H1 (cell line): Measurements from ENCODE around the gene CAMKMT. TPM values are rescaled to one million over a fixed set of nuclear protein-coding genes. Genes with fewer than 3 reads are reported as not detected.
A peak's percentile ranks its signal among the peaks of the same experiment; 100 is the strongest.

Source experiments
- BCL11A ChIP-seq, 2 experiments: IDR thresholded peaks; one replicate each; pipeline ENCODE4 v1.6.1; 2011; ENCODE audit warnings: low read depth in 2 of 2, low read length in 2 of 2, mild to moderate bottlenecking in 2 of 2
- CEBPB ChIP-seq: IDR thresholded peaks from 2 replicates; pipeline ENCODE4 v1.6.1; 2012; ENCODE audit warnings: low read depth, low read length
- CHD1 ChIP-seq: IDR thresholded peaks from 2 replicates; pipeline ENCODE4 v1.6.1; 2012; ENCODE audit warnings: low read depth, low read length, improper control_type of control experiment
- CREB1 ChIP-seq: IDR thresholded peaks from 2 replicates; pipeline ENCODE4 v1.6.1; 2012; ENCODE audit warnings: inconsistent platforms
- EGR1 ChIP-seq: IDR thresholded peaks from 2 replicates; pipeline ENCODE4 v1.6.1; 2011; ENCODE audit warnings: low read depth, low read length, borderline replicate concordance
- EZH2 ChIP-seq: fragments of 200-600 bp; sonication (generic); IDR thresholded peaks from 2 replicates; pipeline ENCODE4 v1.7.1; 2012; ENCODE audit warnings: low read depth, mild to moderate bottlenecking, moderate library complexity, low read length, inconsistent platforms; ENCODE audit not compliant: severe bottlenecking
- HDAC2 ChIP-seq, 2 experiments: fragments of 300-600 bp in 1 of 2; sonication (generic) in 1 of 2; IDR thresholded peaks; 2 replicates each; pipeline ENCODE4 v1.6.1; 2011 to 2012; ENCODE audit warnings: low read depth in 2 of 2, low read length in 2 of 2, mild to moderate bottlenecking in 2 of 2, moderate library complexity in 2 of 2, borderline replicate concordance in 1 of 2, inconsistent platforms in 1 of 2
- HDAC6 ChIP-seq: IDR thresholded peaks from one replicate; pipeline ENCODE4 v1.7.1; 2012; ENCODE audit warnings: low read depth, mild to moderate bottlenecking, inconsistent platforms, low read length, moderate library complexity
- JUN ChIP-seq: IDR thresholded peaks from 2 replicates; pipeline ENCODE4 v1.6.1; 2011; ENCODE audit warnings: low read depth, mild to moderate bottlenecking, improper control_type of control experiment, low read length
- JUND ChIP-seq: IDR thresholded peaks from 2 replicates; pipeline ENCODE4 v1.6.1; 2011; ENCODE audit warnings: mild to moderate bottlenecking, improper control_type of control experiment, low read length
- KDM1A ChIP-seq: fragments of 200-600, 300-600 bp; sonication (generic); IDR thresholded peaks from 2 replicates; pipeline ENCODE4 v1.7.1; 2016; ENCODE audit warnings: mild to moderate bottlenecking, low read length, borderline replicate concordance
- KDM4A ChIP-seq: IDR thresholded peaks from one replicate; pipeline ENCODE4 v1.7.1; 2012; ENCODE audit warnings: low read depth, mild to moderate bottlenecking, moderate library complexity, low read length, inconsistent platforms; ENCODE audit not compliant: severe bottlenecking
- KDM5A ChIP-seq: fragments of 200-600 bp; IDR thresholded peaks from 2 replicates; pipeline ENCODE4 v1.7.1; 2012; ENCODE audit warnings: mild to moderate bottlenecking, low read length, inconsistent platforms, mixed read lengths
- NRF1 ChIP-seq: IDR thresholded peaks from 2 replicates; pipeline ENCODE4 v1.6.1; 2011; ENCODE audit warnings: mild to moderate bottlenecking, low read depth, low read length, improper control_type of control experiment
- POU5F1 ChIP-seq: IDR thresholded peaks from 2 replicates; pipeline ENCODE4 v1.6.1; 2011; ENCODE audit warnings: low read depth, mild to moderate bottlenecking, low read length, moderate library complexity
- RFX5 ChIP-seq: IDR thresholded peaks from 2 replicates; pipeline ENCODE4 v1.6.1; 2011; ENCODE audit warnings: low read depth, low read length, improper control_type of control experiment, borderline replicate concordance
- RXRA ChIP-seq: IDR thresholded peaks from 2 replicates; pipeline ENCODE4 v1.6.1; 2011; ENCODE audit warnings: low read depth, mild to moderate bottlenecking, low read length, moderate library complexity; ENCODE audit not compliant: insufficient read depth
- SIRT6 ChIP-seq: IDR thresholded peaks from one replicate; pipeline ENCODE4 v1.7.1; 2012; ENCODE audit warnings: low read length, inconsistent platforms
- SIX5 ChIP-seq: IDR thresholded peaks from 2 replicates; pipeline ENCODE4 v1.6.1; 2011; ENCODE audit warnings: mild to moderate bottlenecking, low read depth, low read length
- SRF ChIP-seq: IDR thresholded peaks from 2 replicates; pipeline ENCODE4 v1.6.1; 2011; ENCODE audit warnings: mild to moderate bottlenecking, low read depth, low read length, moderate library complexity
- TAF1 ChIP-seq: IDR thresholded peaks from 2 replicates; pipeline ENCODE4 v1.6.1; 2011; ENCODE audit warnings: mild to moderate bottlenecking, low read depth, low read length
- TAF7 ChIP-seq: optimal IDR thresholded peaks from 2 replicates; pipeline ENCODE3; 2011; ENCODE audit warnings: low read depth, mild to moderate bottlenecking, inconsistent platforms, low read length, moderate library complexity, borderline replicate concordance
- ZNF274 ChIP-seq: IDR thresholded peaks from 2 replicates; pipeline ENCODE4 v1.7.0; 2012; ENCODE audit warnings: low read length, borderline replicate concordance; ENCODE audit errors: extremely low read depth
- polyA plus RNA-seq, 7 experiments: library from polyadenylated mRNA; depleted of rRNA in 3 of 7; stranded (reverse) in 5 of 7; unstranded in 2 of 7; fragments of >200 nt in 5 of 7; fragments of 200-250 nt in 2 of 7; gene quantifications; 1 replicate in 5 of 7; 2 replicates in 1 of 7; 4 replicates in 1 of 7; pipeline versions ENCODE4 v1.2.1 to v1.2.3, GENCODE V29; 2011 to 2013; ENCODE audit warnings: missing spikeins in 2 of 7, mixed read lengths in 2 of 7
- total RNA-seq: library from RNA; stranded (reverse); fragmentation: NEBNext Ultra II Directional; extraction: Animal tissue kit (Norgen Biotek cat#: 25700); gene quantifications from 2 replicates; pipeline ENCODE4 v1.2.1, GENCODE V29; 2021
- TF ChIP-seq, protein P1 (sequence below): IDR thresholded peaks from 2 replicates; pipeline ENCODE4 v1.6.1; 2012; ENCODE audit warnings: inconsistent platforms

The CAMKMT gene
- total and polyA plus RNA-seq, 2 of the 8 experiments (the other 6 are each of a cell fraction or from before 2014, with no cell fraction given) = 14.7 to 22.4 TPM

DNA sequence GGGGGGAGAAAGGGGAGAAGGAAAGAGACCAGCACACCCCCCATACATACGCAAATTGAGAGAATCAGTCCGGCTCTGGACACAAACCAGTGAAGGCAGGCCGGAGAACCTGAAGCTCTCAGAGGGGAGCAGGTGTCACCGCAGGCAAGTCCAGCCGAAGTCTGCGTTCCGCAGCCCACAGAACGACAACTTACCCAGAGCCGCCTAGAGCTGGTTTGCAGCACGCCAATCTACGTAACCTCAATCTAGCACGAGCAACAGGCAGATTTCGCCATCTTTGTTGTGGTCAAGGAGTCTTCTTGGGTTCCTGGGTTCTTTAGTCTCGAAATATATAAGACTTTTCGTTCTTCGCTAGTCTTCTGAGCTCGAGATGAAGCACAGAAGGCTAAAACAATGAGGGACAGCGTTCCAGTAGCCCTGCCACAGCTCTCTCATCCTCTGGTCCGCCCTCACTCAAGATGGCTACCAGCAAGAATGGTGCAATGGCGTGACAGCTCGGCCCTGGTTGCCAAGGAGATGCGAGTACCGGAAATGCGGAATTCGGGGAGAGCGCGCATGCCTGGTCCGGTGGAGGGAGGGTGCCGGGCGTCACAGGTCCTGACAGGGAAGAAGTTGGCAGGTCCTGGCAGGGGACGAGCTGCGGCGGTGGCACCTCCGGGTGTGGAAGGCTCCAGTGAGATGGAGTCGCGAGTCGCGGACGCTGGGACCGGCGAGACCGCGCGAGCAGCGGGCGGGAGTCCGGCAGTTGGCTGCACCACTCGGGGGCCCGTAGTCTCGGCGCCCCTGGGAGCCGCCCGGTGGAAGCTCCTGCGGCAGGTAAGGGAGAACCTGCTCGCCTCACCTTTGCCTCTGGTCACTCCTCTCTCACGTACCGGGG lies at the start of gene CAMKMT, which contains the start of gene PREPL (continued):
- TF ChIP-seq EGR1 (no peak), SIX5 (peak; percentile 37; the same call in 1 of the 2 replicates), RFX5 (0 out of 2 replicates have a peak, but pooled peaks have one; percentile 11), NRF1 (peak; percentile 28), BCL11A (IDR thresholded peaks at IDR 0.05; ENCODE audit: low read depth in 2 of 2, low read length in 2 of 2) (no peak), TAF7 (peak; percentile 32), TAF1 (peak; percentile 79), SRF (peak; percentile 21; the same call in 1 of the 2 replicates), ZNF274 (no peak), RXRA (no peak), SIRT6 (no peak), CREB1 (peak; percentile 76), CEBPB (peak; percentile 94), KDM5A (0 out of 2 replicates have a peak, but pooled peaks have one; percentile 15), POU5F1 (no peak), JUND (no peak), CHD1 (no peak), HDAC6 (no peak), HDAC2 (IDR thresholded peaks at IDR 0.05; ENCODE audit: borderline replicate concordance in 1 of 2, low read depth in 2 of 2, low read length in 2 of 2) (peak in 1 of 2 experiments; percentile 66; a peak in 1 of 4 replicates), KDM1A (no peak), EZH2 (no peak), JUN (no peak), KDM4A (peak; percentile 84)
- TF ChIP-seq, protein P1, sequence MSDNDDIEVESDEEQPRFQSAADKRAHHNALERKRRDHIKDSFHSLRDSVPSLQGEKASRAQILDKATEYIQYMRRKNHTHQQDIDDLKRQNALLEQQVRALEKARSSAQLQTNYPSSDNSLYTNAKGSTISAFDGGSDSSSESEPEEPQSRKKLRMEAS = peak; percentile 99
